OCI-LY7 (cell line): ENCODE measurements around the gene PCNA. TPM values are rescaled to one million over a fixed set of nuclear protein-coding genes. Genes with fewer than 3 reads are reported as not detected.

Experiments
- BruUV-seq: library from RNA; stranded (reverse); fragments of 400-500 nt; replicated peaks from 2 replicates; lab custom pipeline; 2021; lab: Mats Ljungman, UMichigan
- CTCF ChIA-PET: fragments of 300-600 bp; sonication (Branson Sonifier 250); formaldehyde crosslinking; loops from one replicate; lab custom pipeline; 2022; ENCODE audit warnings: antibody characterized with exemption; ENCODE audit not compliant: unreplicated experiment; lab: Charles Lee
- POLR2A ChIA-PET: fragments of 300-600 bp; sonication (Branson Sonifier 250); formaldehyde crosslinking; loops from one replicate; lab custom pipeline; 2022; ENCODE audit warnings: antibody characterized with exemption; lab: Charles Lee
- DNase-seq: peaks from one replicate; pipeline ENCODE4 v3.0.0-alpha.2; 2015; ENCODE audit warnings: low spot score
- H2AFZ ChIP-seq: fragments of 200-600 bp; sonication (generic), shearing (Covaris generic); 2 replicates; pipeline ENCODE4 v1.6.1; 2014; ENCODE audit warnings: mild to moderate bottlenecking, antibody characterized with exemption, low read length, moderate library complexity
- H3K27ac ChIP-seq: fragments of 200-600 bp; sonication (generic); 2 replicates; pipeline ENCODE4 v1.5.1; 2014; ENCODE audit warnings: mixed run types, low read depth, mild to moderate bottlenecking, moderate library complexity, low read length, inconsistent platforms; ENCODE audit not compliant: poor library complexity, severe bottlenecking
- H3K36me3 ChIP-seq: fragments of 200-600 bp; sonication (generic); 2 replicates; pipeline ENCODE4 v1.6.1; 2014; ENCODE audit warnings: mild to moderate bottlenecking, antibody characterized with exemption, low read length, moderate library complexity, mixed read lengths; ENCODE audit not compliant: insufficient read depth
- H3K4me1 ChIP-seq: fragments of 200-600 bp; sonication (generic); 2 replicates; pipeline ENCODE4 v1.5.1; 2014; ENCODE audit warnings: mild to moderate bottlenecking, low read length; ENCODE audit not compliant: insufficient read depth, poor library complexity, severe bottlenecking
- H3K4me2 ChIP-seq: fragments of 200-600 bp; sonication (generic); 2 replicates; pipeline ENCODE4 v1.6.1; 2014; ENCODE audit warnings: mild to moderate bottlenecking, low read length
- H3K4me3 ChIP-seq: fragments of 200-600 bp; sonication (generic); 2 replicates; pipeline ENCODE4 v1.5.1; 2014; ENCODE audit warnings: mild to moderate bottlenecking, low read depth, low read length; ENCODE audit not compliant: poor library complexity, severe bottlenecking
- H3K79me2 ChIP-seq: fragments of 200-600 bp; sonication (generic); 2 replicates; pipeline ENCODE4 v1.6.1; 2016; ENCODE audit warnings: low read depth, mild to moderate bottlenecking, low read length, moderate library complexity, mixed read lengths; ENCODE audit not compliant: insufficient read depth
- H3K9me2 ChIP-seq: fragments of 200-600 bp; sonication (generic); 2 replicates; pipeline ENCODE4 v1.6.1; 2016; ENCODE audit warnings: mild to moderate bottlenecking, low read length, mixed read lengths; ENCODE audit not compliant: insufficient read depth
- H3K9me3 ChIP-seq: fragments of 200-600 bp; sonication (generic); 2 replicates; pipeline ENCODE4 v1.6.1; 2014; ENCODE audit warnings: mild to moderate bottlenecking, mixed run types, low read length, mixed read lengths
- H4K20me1 ChIP-seq: fragments of 200-600 bp; sonication (generic); 2 replicates; pipeline ENCODE4 v1.6.1; 2014; ENCODE audit warnings: mild to moderate bottlenecking, antibody characterized with exemption, low read length, moderate library complexity, mixed read lengths; ENCODE audit not compliant: insufficient read depth
- EZH2phosphoT487 ChIP-seq: fragments of 200-600 bp; sonication (generic); IDR thresholded peaks from 2 replicates; pipeline ENCODE4 v1.6.1; 2018; ENCODE audit warnings: low read depth, borderline replicate concordance, mild to moderate bottlenecking, mixed run types, antibody characterized with exemption, low read length, moderate library complexity, mixed read lengths
- intact Hi-C: fragments of 100-400 bp; cut with micrococcal nuclease; formaldehyde crosslinking; loops from one replicate; pipeline ENCODE4 v1.10.0; 2022; ENCODE audit not compliant: unreplicated experiment
- total RNA-seq, 2 experiments: library from RNA; depleted of rRNA in 1 of 2; stranded (reverse); fragments of >200 nt in 1 of 2; shearing (Covaris generic) in 1 of 2; gene quantifications; 2 replicates each; pipeline ENCODE4 v1.2.3, GENCODE V29; 2014 to 2022
- TF ChIP-seq, protein P1 (sequence below): fragments of 200-600 bp; sonication (generic); conservative IDR thresholded peaks from 2 replicates; pipeline ENCODE4 v1.5.1; 2014; ENCODE audit warnings: mild to moderate bottlenecking, antibody characterized with exemption, low read length, moderate library complexity, mixed read lengths

The PCNA gene
- total RNA-seq, 2 experiments from 2014 or later, result 470 to 567 TPM

DNA sequence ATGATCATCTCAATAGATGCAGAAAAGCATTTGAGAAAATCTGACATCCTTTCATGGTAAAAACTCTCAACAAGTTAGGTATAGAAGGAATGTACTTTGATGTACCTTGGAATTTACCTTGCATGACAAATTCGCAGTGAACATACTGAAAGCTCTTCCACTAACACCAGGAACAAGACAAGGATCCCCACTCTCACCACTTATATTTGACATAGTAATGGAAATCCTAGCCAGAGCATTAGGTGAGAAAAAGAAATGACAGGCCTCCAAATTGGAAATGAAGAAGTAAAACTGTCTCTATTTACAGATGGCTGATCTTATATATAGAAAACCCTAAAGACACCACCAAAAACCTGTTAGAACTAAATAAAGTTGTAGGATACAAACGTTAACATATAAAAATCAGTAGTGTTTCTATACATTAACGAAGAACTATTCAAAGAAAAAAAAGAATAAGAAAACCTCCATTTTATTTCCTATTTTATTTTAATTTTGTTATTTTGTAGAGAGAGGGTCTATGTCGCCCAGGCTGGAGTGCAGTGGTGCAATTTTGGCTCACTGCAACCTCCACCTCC, 26.9 kb downstream of the PCNA start:
- H3K4me3 ChIP-seq, result no peak overlapping the region
- peak; percentile 28 for DNase-seq
- no peaks in the 10 kb centered on the region for H3K9me3 ChIP-seq
- no peaks in the 10 kb centered on the region for H3K79me2 ChIP-seq
- H3K4me2 ChIP-seq, result peak overlapping the region; percentile 56
- H2AFZ ChIP-seq, result no peak overlapping the region
- H4K20me1 ChIP-seq, result no peaks in the 10 kb centered on the region
- no peaks in the 10 kb centered on the region for H3K36me3 ChIP-seq
- TF ChIP-seq, protein P1, sequence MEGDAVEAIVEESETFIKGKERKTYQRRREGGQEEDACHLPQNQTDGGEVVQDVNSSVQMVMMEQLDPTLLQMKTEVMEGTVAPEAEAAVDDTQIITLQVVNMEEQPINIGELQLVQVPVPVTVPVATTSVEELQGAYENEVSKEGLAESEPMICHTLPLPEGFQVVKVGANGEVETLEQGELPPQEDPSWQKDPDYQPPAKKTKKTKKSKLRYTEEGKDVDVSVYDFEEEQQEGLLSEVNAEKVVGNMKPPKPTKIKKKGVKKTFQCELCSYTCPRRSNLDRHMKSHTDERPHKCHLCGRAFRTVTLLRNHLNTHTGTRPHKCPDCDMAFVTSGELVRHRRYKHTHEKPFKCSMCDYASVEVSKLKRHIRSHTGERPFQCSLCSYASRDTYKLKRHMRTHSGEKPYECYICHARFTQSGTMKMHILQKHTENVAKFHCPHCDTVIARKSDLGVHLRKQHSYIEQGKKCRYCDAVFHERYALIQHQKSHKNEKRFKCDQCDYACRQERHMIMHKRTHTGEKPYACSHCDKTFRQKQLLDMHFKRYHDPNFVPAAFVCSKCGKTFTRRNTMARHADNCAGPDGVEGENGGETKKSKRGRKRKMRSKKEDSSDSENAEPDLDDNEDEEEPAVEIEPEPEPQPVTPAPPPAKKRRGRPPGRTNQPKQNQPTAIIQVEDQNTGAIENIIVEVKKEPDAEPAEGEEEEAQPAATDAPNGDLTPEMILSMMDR, result no peak
- no peak for TF ChIP-seq EZH2phosphoT487
- peaks cover 42% of the 10 kb centered on the region for H3K4me1 ChIP-seq
- H3K27ac ChIP-seq, result peak overlapping the region; percentile 24
- no peaks in the 10 kb centered on the region for H3K9me2 ChIP-seq
- ChIA-PET CTCF (no interaction called here), POLR2A (interaction anchor here (0.7 to 1.1 kb wide), 2 partner anchors 37 to 115 kb away, joined by 3 to 5 read pairs; no protein-coding TSS in a partner anchor)
- intact Hi-C loops, result loop anchor here (5.0 kb wide), 3 partner anchors 91 to 281 kb away; partner anchors contain the start of gene SLC23A2
- no TSS peak for BruUV-seq

DNA sequence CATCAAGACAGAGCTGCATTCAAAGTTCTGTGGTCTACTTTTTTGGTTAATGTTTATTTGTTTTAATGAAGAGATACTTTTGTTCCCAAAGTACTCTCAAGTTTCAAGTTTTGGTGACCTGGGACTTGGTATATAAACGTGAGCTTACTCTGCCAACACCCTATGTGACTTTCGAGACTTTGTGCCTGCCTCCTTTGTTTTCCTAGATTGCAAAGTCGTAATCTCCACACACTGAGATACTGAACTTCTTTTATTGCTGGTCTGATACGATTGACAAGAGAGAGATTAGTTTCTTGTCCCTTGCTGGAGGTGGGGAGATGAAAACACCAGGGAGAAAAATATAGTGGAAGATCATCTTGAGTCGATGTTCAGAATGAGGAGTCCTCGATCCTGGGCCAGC, 27.9 kb downstream of the PCNA start:
- TSS peak; percentile 26 for BruUV-seq
- POLR2A ChIA-PET, result interaction anchor here (0.8 to 1.1 kb wide), 2 partner anchors 100 to 114 kb away, joined by 4 to 5 read pairs; no protein-coding TSS in a partner anchor
- H3K4me3 ChIP-seq, result no peak overlapping the region

More for the DNA sequence above, 27.9 kb downstream of the PCNA start:
- no peaks in the 10 kb centered on the region for H3K36me3 ChIP-seq
- no peak overlapping the region for H3K4me2 ChIP-seq
- CTCF ChIA-PET, result no interaction called here
- H3K27ac ChIP-seq, result no peak overlapping the region
- intact Hi-C loops, result loop anchor here (5.0 kb wide), 3 partner anchors 90 to 280 kb away; partner anchors contain the start of gene SLC23A2
- H3K4me1 ChIP-seq, result peaks cover 42% of the 10 kb centered on the region
- H3K9me2 ChIP-seq, result no peaks in the 10 kb centered on the region
- DNase-seq, result no peak
- H2AFZ ChIP-seq, result no peak overlapping the region
- H3K9me3 ChIP-seq, result no peaks in the 10 kb centered on the region
- H3K79me2 ChIP-seq, result no peaks in the 10 kb centered on the region
- no peak for TF ChIP-seq EZH2phosphoT487
- TF ChIP-seq, protein P1, result no peak
- H4K20me1 ChIP-seq, result no peaks in the 10 kb centered on the region
